ENCODE results near the gene METTL25B. TPM values are rescaled to one million over a fixed set of nuclear protein-coding genes. Genes with fewer than 3 reads are reported as not detected.

Gene METTL25B
- total RNA-seq, 2 donors from 2014 or later, result 15.2 to 17.9 TPM

DNA sequence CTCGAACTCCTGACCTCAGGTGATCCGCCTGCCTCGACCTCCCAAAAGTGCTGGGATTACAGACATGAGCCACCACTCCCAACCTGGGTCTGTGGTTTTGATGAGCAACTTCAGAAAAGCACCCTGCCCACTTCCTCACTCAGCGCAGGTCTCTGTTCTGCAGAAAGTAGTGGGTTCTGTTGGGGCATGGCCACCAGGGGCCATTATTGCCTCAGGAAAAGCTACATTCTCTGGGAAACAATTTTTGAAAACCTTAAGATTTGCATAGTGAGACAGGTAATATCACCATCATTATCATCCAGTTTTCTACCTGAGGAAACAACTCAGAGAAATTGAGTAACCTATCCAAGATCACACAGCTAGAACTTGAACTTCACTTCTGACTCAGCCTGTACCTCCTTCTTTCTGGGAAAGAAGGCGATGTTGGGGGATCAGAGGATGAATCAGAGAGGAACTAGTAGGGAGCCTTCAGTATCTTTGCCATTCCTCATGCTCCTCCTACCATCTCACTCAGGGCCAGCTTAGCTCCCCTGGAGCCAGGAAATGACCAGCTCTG lies 44.0 kb upstream of the METTL25B start:
- Histone ChIP-seq H3K4me3 (no peak overlapping the region), H3K27me3 (replicated peaks; ENCODE audit: insufficient read depth) (no peaks in the 10 kb centered on the region), H3K9me3 (no peaks in the 10 kb centered on the region), H3K27ac (no peak overlapping the region), H3K4me1 (ENCODE audit: control insufficient read depth in 1 of 2, low read depth in 2 of 2) (no peaks in the 10 kb centered on the region), H3K36me3 (no peaks in the 10 kb centered on the region)
- DNase-seq (ENCODE audit: low spot score) (no peak), ATAC-seq (ENCODE audit: insufficient number of reproducible peaks, low FRiP score, low read depth) (no peak)
- TF ChIP-seq, protein P1, sequence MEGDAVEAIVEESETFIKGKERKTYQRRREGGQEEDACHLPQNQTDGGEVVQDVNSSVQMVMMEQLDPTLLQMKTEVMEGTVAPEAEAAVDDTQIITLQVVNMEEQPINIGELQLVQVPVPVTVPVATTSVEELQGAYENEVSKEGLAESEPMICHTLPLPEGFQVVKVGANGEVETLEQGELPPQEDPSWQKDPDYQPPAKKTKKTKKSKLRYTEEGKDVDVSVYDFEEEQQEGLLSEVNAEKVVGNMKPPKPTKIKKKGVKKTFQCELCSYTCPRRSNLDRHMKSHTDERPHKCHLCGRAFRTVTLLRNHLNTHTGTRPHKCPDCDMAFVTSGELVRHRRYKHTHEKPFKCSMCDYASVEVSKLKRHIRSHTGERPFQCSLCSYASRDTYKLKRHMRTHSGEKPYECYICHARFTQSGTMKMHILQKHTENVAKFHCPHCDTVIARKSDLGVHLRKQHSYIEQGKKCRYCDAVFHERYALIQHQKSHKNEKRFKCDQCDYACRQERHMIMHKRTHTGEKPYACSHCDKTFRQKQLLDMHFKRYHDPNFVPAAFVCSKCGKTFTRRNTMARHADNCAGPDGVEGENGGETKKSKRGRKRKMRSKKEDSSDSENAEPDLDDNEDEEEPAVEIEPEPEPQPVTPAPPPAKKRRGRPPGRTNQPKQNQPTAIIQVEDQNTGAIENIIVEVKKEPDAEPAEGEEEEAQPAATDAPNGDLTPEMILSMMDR (IDR thresholded peaks at IDR 0.05), result no peak

DNA sequence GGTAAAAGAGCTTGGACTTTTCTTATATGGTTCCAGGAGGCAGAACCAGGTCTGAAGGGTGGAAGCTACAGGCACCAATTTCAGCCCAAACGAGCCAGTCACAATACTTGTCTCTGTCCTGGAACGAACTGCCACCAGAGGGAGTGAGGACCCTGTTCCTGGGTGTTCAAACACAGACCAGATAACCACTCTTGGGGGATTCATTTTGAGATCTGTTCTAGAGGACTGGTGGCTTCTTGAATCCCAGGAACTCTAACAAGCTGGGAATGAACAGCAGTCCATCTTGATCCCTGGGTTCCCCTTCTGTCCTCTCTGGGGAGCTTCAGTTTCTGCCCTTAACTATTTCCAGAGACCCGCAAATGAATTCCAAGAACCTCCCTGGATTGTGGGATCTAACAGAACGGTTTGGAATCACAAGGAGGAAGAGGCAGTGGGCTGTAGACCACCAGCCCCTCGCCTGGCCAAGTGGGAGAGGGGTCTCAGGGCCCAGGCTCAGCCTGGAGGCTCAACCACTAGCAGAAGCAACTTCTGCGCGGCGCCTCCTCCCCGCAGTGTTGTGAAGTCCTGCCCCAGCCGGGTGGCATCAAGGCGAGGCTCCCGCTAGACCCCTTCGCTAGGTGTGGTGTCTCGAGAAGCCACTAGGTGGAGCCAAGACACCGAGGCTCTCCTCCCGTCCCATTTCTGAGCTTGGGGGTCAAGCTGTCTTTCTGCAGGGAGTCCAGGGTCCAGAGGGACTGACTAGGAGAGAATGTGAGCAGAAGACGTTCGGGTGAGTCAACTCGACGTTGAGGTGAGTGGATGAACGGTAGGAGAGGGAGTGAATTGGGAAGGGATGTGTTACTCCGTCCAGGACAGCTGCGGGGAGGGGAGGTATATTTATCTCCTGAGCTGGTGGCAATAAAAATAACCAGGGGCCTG lies 39.0 kb upstream of the METTL25B start:
- peak overlapping the region; percentile 10 for H3K4me3 ChIP-seq
- peaks cover 0 to 4% of the 10 kb centered on the region in 2 donors for H3K4me1 ChIP-seq (ENCODE audit: control insufficient read depth in 1 of 2, low read depth in 2 of 2)
- no peak for ATAC-seq (ENCODE audit: insufficient number of reproducible peaks, low FRiP score, low read depth)
- peak; percentile 38 for DNase-seq (ENCODE audit: low spot score)
- TF ChIP-seq, protein P1 (IDR thresholded peaks at IDR 0.05), result peak; percentile 92
- H3K27me3 ChIP-seq (replicated peaks; ENCODE audit: insufficient read depth), result peaks cover 10% of the 10 kb centered on the region
- H3K9me3 ChIP-seq, result no peaks in the 10 kb centered on the region
- H3K27ac ChIP-seq, result no peak overlapping the region
- H3K36me3 ChIP-seq, result no peaks in the 10 kb centered on the region

DNA sequence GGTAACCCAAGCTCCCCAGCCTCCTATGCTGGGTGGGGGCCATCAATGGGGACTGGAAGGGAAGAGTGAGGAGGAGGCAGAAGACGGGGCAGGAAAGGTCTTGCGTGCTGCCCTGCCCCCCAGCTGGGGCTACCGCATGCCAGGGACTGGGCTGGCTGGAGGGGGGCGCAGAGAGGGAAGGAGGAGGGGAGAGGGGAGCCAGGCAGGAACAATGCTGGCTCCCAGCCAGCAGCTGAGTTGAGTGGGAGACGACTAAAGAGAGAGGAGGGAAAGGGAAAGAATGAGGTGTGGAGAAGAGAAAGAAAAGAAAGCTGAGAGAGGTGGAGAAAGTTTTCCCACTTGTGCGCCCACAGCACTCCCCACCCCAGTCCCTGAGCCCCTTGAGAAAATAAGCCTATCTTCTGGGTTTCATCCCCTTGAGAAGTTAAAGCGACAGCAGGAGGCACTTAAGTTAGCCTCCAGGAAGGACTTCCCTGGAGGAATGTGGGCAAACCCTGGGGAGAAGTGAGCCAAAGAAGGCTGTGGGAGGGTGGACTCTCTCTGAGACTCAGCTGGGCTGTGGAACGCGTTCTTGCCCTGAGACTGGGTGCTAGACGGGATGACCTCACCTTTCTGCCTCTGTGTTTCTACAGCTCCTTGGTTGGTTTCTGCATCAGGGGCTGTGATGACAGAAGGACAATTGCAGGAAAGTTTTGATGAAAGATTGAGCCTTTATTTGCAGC lies 38.2 kb upstream of the METTL25B start:
- no peaks in the 10 kb centered on the region for H3K9me3 ChIP-seq
- no peak overlapping the region for H3K4me3 ChIP-seq
- no peaks in the 10 kb centered on the region for H3K36me3 ChIP-seq
- H3K4me1 ChIP-seq (ENCODE audit: control insufficient read depth in 1 of 2, low read depth in 2 of 2), result peaks cover 0 to 4% of the 10 kb centered on the region in 2 donors
- H3K27me3 ChIP-seq (replicated peaks; ENCODE audit: insufficient read depth), result peaks cover 10% of the 10 kb centered on the region
- ATAC-seq (ENCODE audit: insufficient number of reproducible peaks, low FRiP score, low read depth), result no peak
- TF ChIP-seq, protein P1 (IDR thresholded peaks at IDR 0.05), result no peak
- no peak for DNase-seq (ENCODE audit: low spot score)
- H3K27ac ChIP-seq, result no peak overlapping the region

DNA sequence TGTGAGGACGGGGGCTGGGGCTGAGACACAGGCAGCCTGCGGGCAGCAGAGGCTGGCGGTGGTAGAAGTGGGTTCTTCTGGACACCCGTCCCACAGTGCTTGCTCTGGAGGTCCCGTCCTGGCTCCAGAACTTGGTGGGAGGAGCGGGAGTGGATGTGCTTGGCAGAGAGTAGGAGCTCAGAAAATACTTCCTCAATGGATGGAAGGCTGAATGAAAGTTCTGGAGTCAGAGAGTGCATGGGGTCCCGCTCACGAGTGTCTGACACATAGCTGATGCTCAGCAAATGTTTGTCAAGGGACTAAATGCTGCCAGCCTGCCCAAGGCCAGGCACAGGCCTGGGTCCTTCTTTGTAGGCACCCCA lies 37.6 kb upstream of the METTL25B start:
- H3K27ac ChIP-seq, result no peak overlapping the region
- H3K9me3 ChIP-seq, result no peaks in the 10 kb centered on the region
- no peak overlapping the region for H3K4me3 ChIP-seq
- TF ChIP-seq, protein P1 (IDR thresholded peaks at IDR 0.05), result no peak
- no peak for DNase-seq (ENCODE audit: low spot score)
- ATAC-seq (ENCODE audit: insufficient number of reproducible peaks, low FRiP score, low read depth), result no peak
- H3K36me3 ChIP-seq, result no peaks in the 10 kb centered on the region
- H3K4me1 ChIP-seq (ENCODE audit: control insufficient read depth in 1 of 2, low read depth in 2 of 2), result peaks cover 0 to 4% of the 10 kb centered on the region in 2 donors
- H3K27me3 ChIP-seq (replicated peaks; ENCODE audit: insufficient read depth), result peaks cover 10% of the 10 kb centered on the region

DNA sequence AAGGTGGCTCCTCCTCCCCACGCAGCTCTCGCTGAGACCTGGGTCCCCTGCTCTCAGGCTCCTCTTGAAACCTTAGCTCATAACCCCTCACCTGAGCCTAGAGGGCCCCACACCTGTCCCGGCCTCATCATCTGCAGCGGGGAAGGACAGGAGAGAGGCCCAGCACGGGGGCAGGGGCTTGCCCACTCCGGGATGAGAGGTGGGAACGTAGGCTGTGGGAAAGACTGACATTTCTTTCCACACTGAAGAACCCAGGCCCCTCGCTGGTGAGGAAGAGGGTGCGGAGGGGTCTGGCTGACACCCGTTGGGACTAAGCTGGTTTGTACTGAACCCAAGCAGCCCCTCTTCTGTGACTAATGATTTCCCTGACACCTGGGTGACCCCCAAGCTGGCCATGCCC lies 37.1 kb upstream of the METTL25B start:
- Histone ChIP-seq H3K27ac (no peak overlapping the region), H3K4me1 (ENCODE audit: control insufficient read depth in 1 of 2, low read depth in 2 of 2) (peaks cover 0 to 4% of the 10 kb centered on the region in 2 donors), H3K27me3 (replicated peaks; ENCODE audit: insufficient read depth) (peaks cover 10% of the 10 kb centered on the region), H3K36me3 (no peaks in the 10 kb centered on the region), H3K9me3 (no peaks in the 10 kb centered on the region), H3K4me3 (no peak overlapping the region)
- TF ChIP-seq, protein P1 (IDR thresholded peaks at IDR 0.05), result no peak
- ATAC-seq (ENCODE audit: insufficient number of reproducible peaks, low FRiP score, low read depth) (no peak), DNase-seq (ENCODE audit: low spot score) (no peak)
